SK-N-SH treated with all-trans-retinoic acid at 6 μM for 48 hours (cell line): ENCODE results near the gene SLC28A1.

Experiments used
- ATAC-seq: fragments of 200-7000 bp; cut with Tn5 transposase; 3 replicates; pipeline ENCODE4 v1.9.1; 2020; ENCODE audit warnings: mild to moderate bottlenecking, moderate library complexity
- ARNTL ChIP-seq: fragments of 450-650 bp; formaldehyde crosslinking; IDR thresholded peaks from 2 replicates; pipeline ENCODE4 v1.5.0; 2020; ENCODE audit warnings: low read depth, mild to moderate bottlenecking, moderate library complexity, borderline replicate concordance
- BACH2 ChIP-seq: fragments of 250-450 bp; sonication (Bioruptor Pico); IDR thresholded peaks from 2 replicates; pipeline ENCODE4 v1.9.0; 2021; ENCODE audit warnings: mild to moderate bottlenecking, borderline replicate concordance
- CSDC2 ChIP-seq: fragments of 250-450 bp; sonication (Bioruptor Pico); IDR thresholded peaks from 2 replicates; pipeline ENCODE4 v1.5.0; 2020; ENCODE audit warnings: mild to moderate bottlenecking, moderate library complexity
- GLIS3 ChIP-seq: fragments of 250-450 bp; sonication (Bioruptor Pico); IDR thresholded peaks from 2 replicates; pipeline ENCODE4 v1.5.0; 2020; ENCODE audit warnings: mild to moderate bottlenecking, moderate library complexity
- ISL1 ChIP-seq: fragments of 250-450 bp; sonication (Bioruptor Pico); IDR thresholded peaks from 2 replicates; pipeline ENCODE4 v2.1.2; 2022; ENCODE audit warnings: mild to moderate bottlenecking, moderate library complexity
- OSR1 ChIP-seq: fragments of 250-450 bp; sonication (Bioruptor Pico); IDR thresholded peaks from 2 replicates; pipeline ENCODE4 v1.8.0; 2022; ENCODE audit warnings: moderate library complexity, mild to moderate bottlenecking, inconsistent platforms
- PPARA ChIP-seq: fragments of 250-450 bp; sonication (Bioruptor Pico); IDR thresholded peaks from 2 replicates; pipeline ENCODE4 v1.5.0; 2020; ENCODE audit warnings: mild to moderate bottlenecking, borderline replicate concordance
- RARB ChIP-seq: fragments of 250-450 bp; sonication (Bioruptor Pico); IDR thresholded peaks from 2 replicates; pipeline ENCODE4 v1.8.0; 2021; ENCODE audit warnings: mild to moderate bottlenecking, moderate library complexity
- SNAI2 ChIP-seq: fragments of 250-450 bp; sonication (Bioruptor Pico); IDR thresholded peaks from 2 replicates; pipeline ENCODE4 v1.5.0; 2020; ENCODE audit warnings: mild to moderate bottlenecking, moderate library complexity
- TOX ChIP-seq: fragments of 250-450 bp; sonication (Bioruptor Pico); IDR thresholded peaks from 2 replicates; pipeline ENCODE4 v1.8.0; 2021; ENCODE audit warnings: mild to moderate bottlenecking, moderate library complexity, borderline replicate concordance
- ZC3H10 ChIP-seq: fragments of 250-450 bp; sonication (Bioruptor Pico); IDR thresholded peaks from 2 replicates; pipeline ENCODE4 v1.5.1; 2021; ENCODE audit warnings: mild to moderate bottlenecking, moderate library complexity
- ZFP3 ChIP-seq: fragments of 250-450 bp; sonication (Bioruptor Pico); IDR thresholded peaks from 2 replicates; pipeline ENCODE4 v1.5.0; 2020; ENCODE audit warnings: mild to moderate bottlenecking, moderate library complexity
- ZNF565 ChIP-seq: fragments of 450-650 bp; formaldehyde crosslinking; conservative IDR thresholded peaks from 2 replicates; pipeline ENCODE4 v1.5.0; 2020; ENCODE audit warnings: low read depth, mild to moderate bottlenecking, moderate library complexity
- ZNF70 ChIP-seq: fragments of 450-650 bp; formaldehyde crosslinking; IDR thresholded peaks from 2 replicates; pipeline ENCODE4 v1.5.0; 2020; ENCODE audit warnings: mild to moderate bottlenecking, moderate library complexity
- ZNF8 ChIP-seq: fragments of 450-650 bp; formaldehyde crosslinking; IDR thresholded peaks from 2 replicates; pipeline ENCODE4 v1.5.0; 2020; ENCODE audit warnings: mild to moderate bottlenecking, moderate library complexity
- TF ChIP-seq, protein P1 (sequence below): fragments of 250-450 bp; sonication (Bioruptor Pico); IDR thresholded peaks from 2 replicates; pipeline ENCODE4 v1.8.0; 2020; ENCODE audit warnings: mild to moderate bottlenecking, moderate library complexity, borderline replicate concordance
- TF ChIP-seq, protein P2 (sequence below): fragments of 250-450 bp; sonication (Bioruptor Pico); IDR thresholded peaks from 2 replicates; pipeline ENCODE4 v1.8.0; 2021; ENCODE audit warnings: low read depth, mild to moderate bottlenecking, moderate library complexity, borderline replicate concordance
- TF ChIP-seq, protein P3 (sequence below): fragments of 250-450 bp; sonication (Bioruptor Pico); IDR thresholded peaks from 2 replicates; pipeline ENCODE4 v1.5.1; 2021; ENCODE audit warnings: mild to moderate bottlenecking, moderate library complexity
- TF ChIP-seq, protein P4 (sequence below): fragments of 250-450 bp; sonication (Bioruptor Pico); IDR thresholded peaks from 2 replicates; pipeline ENCODE4 v1.5.1; 2020; ENCODE audit warnings: low read depth, mild to moderate bottlenecking, moderate library complexity
- TF ChIP-seq, protein P5 (sequence below): fragments of 250-450 bp; sonication (Bioruptor Pico); IDR thresholded peaks from 2 replicates; pipeline ENCODE4 v1.5.0; 2020; ENCODE audit warnings: mild to moderate bottlenecking, moderate library complexity

The SLC28A1 gene

DNA sequence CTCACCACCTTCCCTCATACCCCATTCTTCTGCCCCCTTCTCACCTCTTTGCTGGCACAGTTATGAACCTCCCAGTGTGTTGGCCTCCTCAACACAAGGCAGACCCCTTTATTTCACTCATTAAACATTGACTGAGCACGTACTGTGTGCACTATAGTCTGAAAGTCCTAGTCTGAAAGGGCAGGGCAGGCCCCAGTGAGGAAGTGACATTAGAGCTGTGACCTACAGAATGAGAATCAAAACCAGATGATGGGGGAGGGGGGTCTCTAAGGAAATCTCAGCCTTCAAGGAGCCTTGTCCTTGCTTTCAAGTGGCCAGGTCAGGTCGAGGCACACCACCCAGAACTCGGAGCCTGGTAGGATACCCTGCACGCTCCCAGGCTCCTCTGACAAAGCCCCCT, 3.5 kb downstream of the SLC28A1 start:
- TF ChIP-seq, protein P1, sequence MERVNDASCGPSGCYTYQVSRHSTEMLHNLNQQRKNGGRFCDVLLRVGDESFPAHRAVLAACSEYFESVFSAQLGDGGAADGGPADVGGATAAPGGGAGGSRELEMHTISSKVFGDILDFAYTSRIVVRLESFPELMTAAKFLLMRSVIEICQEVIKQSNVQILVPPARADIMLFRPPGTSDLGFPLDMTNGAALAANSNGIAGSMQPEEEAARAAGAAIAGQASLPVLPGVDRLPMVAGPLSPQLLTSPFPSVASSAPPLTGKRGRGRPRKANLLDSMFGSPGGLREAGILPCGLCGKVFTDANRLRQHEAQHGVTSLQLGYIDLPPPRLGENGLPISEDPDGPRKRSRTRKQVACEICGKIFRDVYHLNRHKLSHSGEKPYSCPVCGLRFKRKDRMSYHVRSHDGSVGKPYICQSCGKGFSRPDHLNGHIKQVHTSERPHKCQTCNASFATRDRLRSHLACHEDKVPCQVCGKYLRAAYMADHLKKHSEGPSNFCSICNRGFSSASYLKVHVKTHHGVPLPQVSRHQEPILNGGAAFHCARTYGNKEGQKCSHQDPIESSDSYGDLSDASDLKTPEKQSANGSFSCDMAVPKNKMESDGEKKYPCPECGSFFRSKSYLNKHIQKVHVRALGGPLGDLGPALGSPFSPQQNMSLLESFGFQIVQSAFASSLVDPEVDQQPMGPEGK (CRISPR knock-in tag): no peak
- TF ChIP-seq ISL1 (CRISPR knock-in tag) (no peak), PPARA (no peak), ZC3H10 (CRISPR knock-in tag) (no peak), SNAI2 (CRISPR knock-in tag) (no peak), OSR1 (CRISPR knock-in tag) (no peak), RARB (CRISPR knock-in tag) (no peak), ZNF565 (no peak), TOX (CRISPR knock-in tag) (no peak), CSDC2 (CRISPR knock-in tag) (no peak), ARNTL (no peak), ZFP3 (CRISPR knock-in tag) (no peak), ZNF70 (no peak), ZNF8 (CRISPR knock-in tag) (no peak), GLIS3 (CRISPR knock-in tag) (no peak), BACH2 (CRISPR knock-in tag) (no peak)
- TF ChIP-seq, protein P2, sequence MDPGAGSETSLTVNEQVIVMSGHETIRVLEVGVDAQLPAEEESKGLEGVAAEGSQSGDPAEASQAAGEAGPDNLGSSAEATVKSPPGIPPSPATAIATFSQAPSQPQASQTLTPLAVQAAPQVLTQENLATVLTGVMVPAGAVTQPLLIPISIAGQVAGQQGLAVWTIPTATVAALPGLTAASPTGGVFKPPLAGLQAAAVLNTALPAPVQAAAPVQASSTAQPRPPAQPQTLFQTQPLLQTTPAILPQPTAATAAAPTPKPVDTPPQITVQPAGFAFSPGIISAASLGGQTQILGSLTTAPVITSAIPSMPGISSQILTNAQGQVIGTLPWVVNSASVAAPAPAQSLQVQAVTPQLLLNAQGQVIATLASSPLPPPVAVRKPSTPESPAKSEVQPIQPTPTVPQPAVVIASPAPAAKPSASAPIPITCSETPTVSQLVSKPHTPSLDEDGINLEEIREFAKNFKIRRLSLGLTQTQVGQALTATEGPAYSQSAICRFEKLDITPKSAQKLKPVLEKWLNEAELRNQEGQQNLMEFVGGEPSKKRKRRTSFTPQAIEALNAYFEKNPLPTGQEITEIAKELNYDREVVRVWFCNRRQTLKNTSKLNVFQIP (CRISPR knock-in tag): no peak
- TF ChIP-seq, protein P3, sequence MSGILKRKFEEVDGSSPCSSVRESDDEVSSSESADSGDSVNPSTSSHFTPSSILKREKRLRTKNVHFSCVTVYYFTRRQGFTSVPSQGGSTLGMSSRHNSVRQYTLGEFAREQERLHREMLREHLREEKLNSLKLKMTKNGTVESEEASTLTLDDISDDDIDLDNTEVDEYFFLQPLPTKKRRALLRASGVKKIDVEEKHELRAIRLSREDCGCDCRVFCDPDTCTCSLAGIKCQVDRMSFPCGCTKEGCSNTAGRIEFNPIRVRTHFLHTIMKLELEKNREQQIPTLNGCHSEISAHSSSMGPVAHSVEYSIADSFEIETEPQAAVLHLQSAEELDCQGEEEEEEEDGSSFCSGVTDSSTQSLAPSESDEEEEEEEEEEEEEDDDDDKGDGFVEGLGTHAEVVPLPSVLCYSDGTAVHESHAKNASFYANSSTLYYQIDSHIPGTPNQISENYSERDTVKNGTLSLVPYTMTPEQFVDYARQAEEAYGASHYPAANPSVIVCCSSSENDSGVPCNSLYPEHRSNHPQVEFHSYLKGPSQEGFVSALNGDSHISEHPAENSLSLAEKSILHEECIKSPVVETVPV (CRISPR knock-in tag): no peak
- TF ChIP-seq, protein P4, sequence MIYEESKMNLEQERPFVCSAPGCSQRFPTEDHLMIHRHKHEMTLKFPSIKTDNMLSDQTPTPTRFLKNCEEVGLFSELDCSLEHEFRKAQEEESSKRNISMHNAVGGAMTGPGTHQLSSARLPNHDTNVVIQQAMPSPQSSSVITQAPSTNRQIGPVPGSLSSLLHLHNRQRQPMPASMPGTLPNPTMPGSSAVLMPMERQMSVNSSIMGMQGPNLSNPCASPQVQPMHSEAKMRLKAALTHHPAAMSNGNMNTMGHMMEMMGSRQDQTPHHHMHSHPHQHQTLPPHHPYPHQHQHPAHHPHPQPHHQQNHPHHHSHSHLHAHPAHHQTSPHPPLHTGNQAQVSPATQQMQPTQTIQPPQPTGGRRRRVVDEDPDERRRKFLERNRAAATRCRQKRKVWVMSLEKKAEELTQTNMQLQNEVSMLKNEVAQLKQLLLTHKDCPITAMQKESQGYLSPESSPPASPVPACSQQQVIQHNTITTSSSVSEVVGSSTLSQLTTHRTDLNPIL: no peak
- TF ChIP-seq, protein P5, sequence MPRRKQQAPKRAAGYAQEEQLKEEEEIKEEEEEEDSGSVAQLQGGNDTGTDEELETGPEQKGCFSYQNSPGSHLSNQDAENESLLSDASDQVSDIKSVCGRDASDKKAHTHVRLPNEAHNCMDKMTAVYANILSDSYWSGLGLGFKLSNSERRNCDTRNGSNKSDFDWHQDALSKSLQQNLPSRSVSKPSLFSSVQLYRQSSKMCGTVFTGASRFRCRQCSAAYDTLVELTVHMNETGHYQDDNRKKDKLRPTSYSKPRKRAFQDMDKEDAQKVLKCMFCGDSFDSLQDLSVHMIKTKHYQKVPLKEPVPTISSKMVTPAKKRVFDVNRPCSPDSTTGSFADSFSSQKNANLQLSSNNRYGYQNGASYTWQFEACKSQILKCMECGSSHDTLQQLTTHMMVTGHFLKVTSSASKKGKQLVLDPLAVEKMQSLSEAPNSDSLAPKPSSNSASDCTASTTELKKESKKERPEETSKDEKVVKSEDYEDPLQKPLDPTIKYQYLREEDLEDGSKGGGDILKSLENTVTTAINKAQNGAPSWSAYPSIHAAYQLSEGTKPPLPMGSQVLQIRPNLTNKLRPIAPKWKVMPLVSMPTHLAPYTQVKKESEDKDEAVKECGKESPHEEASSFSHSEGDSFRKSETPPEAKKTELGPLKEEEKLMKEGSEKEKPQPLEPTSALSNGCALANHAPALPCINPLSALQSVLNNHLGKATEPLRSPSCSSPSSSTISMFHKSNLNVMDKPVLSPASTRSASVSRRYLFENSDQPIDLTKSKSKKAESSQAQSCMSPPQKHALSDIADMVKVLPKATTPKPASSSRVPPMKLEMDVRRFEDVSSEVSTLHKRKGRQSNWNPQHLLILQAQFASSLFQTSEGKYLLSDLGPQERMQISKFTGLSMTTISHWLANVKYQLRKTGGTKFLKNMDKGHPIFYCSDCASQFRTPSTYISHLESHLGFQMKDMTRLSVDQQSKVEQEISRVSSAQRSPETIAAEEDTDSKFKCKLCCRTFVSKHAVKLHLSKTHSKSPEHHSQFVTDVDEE: no peak
- no peak for ATAC-seq

DNA sequence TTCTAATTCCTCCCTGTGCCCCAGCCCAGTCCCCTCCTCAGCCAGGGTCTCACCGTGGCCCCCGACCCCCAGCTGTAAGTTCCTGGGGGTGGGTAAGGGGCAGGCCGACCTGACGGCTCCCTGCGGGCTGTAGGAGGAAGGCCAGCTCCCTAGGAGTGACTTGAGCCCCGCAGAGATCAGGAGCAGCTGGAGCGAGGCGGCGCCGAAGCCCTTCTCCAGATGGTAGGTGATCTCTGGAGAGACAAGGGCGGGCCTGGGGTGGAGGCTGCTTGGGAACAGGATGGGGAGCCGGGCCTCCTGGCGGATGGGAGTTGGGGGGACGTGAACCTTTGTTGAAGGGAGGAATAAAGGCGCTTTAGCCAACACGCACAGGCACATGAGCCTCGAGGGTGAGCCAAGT, 4.2 kb downstream of the SLC28A1 start:
- TF ChIP-seq, protein P5: no peak
- no peak for TF ChIP-seq CSDC2 (CRISPR knock-in tag)
- TF ChIP-seq ZNF8 (CRISPR knock-in tag): no peak
- ATAC-seq: no peak
